ENCODE data around the gene PRR3. TPM values are rescaled to one million over a fixed set of nuclear protein-coding genes. Genes with fewer than 3 reads are reported as not detected.
"Not testable (repeated sequence)": the region's sequence is repeated elsewhere in the genome, so short reads cannot be mapped to it uniquely, and the experiment has no call there.

PRR3 gene
- total and polyA plus RNA-seq, 2 of the 13 experiments (the other 11 are each of a cell fraction or from before 2014, with no cell fraction given), result 14.6 to 21.2 TPM

DNA sequence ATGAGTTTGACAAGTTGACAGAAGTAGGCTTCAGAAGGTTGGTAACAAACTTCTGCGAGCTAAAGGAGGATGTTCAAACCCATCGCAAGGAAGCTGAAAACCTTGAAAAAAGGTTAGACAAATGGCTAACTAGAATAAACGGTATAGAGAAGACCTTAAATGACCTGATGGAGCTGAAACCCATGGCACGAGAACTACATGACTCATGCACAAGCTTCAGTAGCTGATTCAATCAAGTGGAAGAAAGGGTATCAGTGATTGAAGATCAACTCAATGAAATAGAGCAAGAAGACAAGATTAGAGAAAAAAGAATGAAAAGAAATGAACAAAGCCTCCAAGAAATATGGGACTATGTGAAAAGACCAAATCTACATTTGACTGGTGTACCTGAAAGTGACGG, 35.1 kb upstream of the PRR3 start:
- H3K4me3 ChIP-seq (replicated peaks in 1 of 3; ENCODE audit: insufficient read depth in 1 of 3, low read depth in 2 of 3, low read length in 3 of 3); intact Hi-C loops (cut with micrococcal nuclease; ENCODE audit: unreplicated experiment); H3K27me3 ChIP-seq (ENCODE audit: control insufficient read depth in 1 of 2, insufficient read depth in 2 of 2, low read length in 2 of 2); BruUV-seq (replicated peaks); H3K9me3 ChIP-seq (ENCODE audit: low read length); ATAC-seq; CTCF ChIA-PET (ENCODE audit: low intra/inter-chr PET ratio, low total read pairs); H3K36me3 ChIP-seq (replicated peaks in 1 of 2; ENCODE audit: control insufficient read depth in 1 of 2, insufficient read depth in 2 of 2, low read length in 2 of 2); H2AFZ ChIP-seq (ENCODE audit: low read length); DNase-seq (ENCODE audit: low spot score); H3K4me2 ChIP-seq (ENCODE audit: low read depth, low read length); H3K79me2 ChIP-seq (ENCODE audit: insufficient read depth, low read length); FAIRE-seq; H3K9ac ChIP-seq (ENCODE audit: insufficient read depth, low read depth, low read length); H3K27ac ChIP-seq (ENCODE audit: extremely low read length, insufficient read depth, low read length); H4K20me1 ChIP-seq (ENCODE audit: insufficient read depth, low read length); in situ Hi-C loops (cut with HindIII; ENCODE audit: extremely low pct_ligation_motif_present, low pct_unique_long_range_greater_than_20kb): not testable (repeated sequence)
- TF ChIP-seq, protein P1, sequence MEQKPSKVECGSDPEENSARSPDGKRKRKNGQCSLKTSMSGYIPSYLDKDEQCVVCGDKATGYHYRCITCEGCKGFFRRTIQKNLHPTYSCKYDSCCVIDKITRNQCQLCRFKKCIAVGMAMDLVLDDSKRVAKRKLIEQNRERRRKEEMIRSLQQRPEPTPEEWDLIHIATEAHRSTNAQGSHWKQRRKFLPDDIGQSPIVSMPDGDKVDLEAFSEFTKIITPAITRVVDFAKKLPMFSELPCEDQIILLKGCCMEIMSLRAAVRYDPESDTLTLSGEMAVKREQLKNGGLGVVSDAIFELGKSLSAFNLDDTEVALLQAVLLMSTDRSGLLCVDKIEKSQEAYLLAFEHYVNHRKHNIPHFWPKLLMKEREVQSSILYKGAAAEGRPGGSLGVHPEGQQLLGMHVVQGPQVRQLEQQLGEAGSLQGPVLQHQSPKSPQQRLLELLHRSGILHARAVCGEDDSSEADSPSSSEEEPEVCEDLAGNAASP (CRISPR knock-in tag; IDR thresholded peaks at IDR 0.05; ENCODE audit: borderline replicate concordance), result peak; percentile 74; the same call in 1 of the 2 replicates
- POLR2A ChIA-PET, result interaction anchor here (0.9 to 1.6 kb wide), 4 partner anchors 10 to 93 kb away, joined by 3 to 5 read pairs (median 4); no protein-coding TSS in a partner anchor
- peaks cover 27% of the 10 kb centered on the region for H3K4me1 ChIP-seq (ENCODE audit: insufficient read depth, low read length)
- WGBS (ENCODE audit: low lambda C conversion rate), result 67% methylated on average over 5 of the region's 5 CpGs

GRCh38 chr6:30526444-30526843, 30.7 kb upstream of the PRR3 start:
- DNase-seq (ENCODE audit: low spot score); H2AFZ ChIP-seq (ENCODE audit: low read length); CTCF ChIA-PET (ENCODE audit: low intra/inter-chr PET ratio, low total read pairs); H3K4me2 ChIP-seq (ENCODE audit: low read depth, low read length); BruUV-seq (replicated peaks); POLR2A ChIA-PET; H3K9ac ChIP-seq (ENCODE audit: insufficient read depth, low read depth, low read length); H3K36me3 ChIP-seq (replicated peaks in 1 of 2; ENCODE audit: control insufficient read depth in 1 of 2, insufficient read depth in 2 of 2, low read length in 2 of 2); H4K20me1 ChIP-seq (ENCODE audit: insufficient read depth, low read length); H3K9me3 ChIP-seq (ENCODE audit: low read length); H3K27ac ChIP-seq (ENCODE audit: extremely low read length, insufficient read depth, low read length); in situ Hi-C loops (cut with HindIII; ENCODE audit: extremely low pct_ligation_motif_present, low pct_unique_long_range_greater_than_20kb); H3K4me3 ChIP-seq (replicated peaks in 1 of 3; ENCODE audit: insufficient read depth in 1 of 3, low read depth in 2 of 3, low read length in 3 of 3); ATAC-seq; H3K79me2 ChIP-seq (ENCODE audit: insufficient read depth, low read length); FAIRE-seq; intact Hi-C loops (cut with micrococcal nuclease; ENCODE audit: unreplicated experiment); H3K27me3 ChIP-seq (ENCODE audit: control insufficient read depth in 1 of 2, insufficient read depth in 2 of 2, low read length in 2 of 2): not testable (repeated sequence)
- peak; percentile 53; the same call in 1 of the 2 replicates for TF ChIP-seq ZMYM3 (CRISPR knock-in tag; IDR thresholded peaks at IDR 0.05)
- H3K4me1 ChIP-seq (ENCODE audit: insufficient read depth, low read length), result peaks cover 48% of the 10 kb centered on the region
- WGBS (ENCODE audit: low lambda C conversion rate), result 95% methylated on average over 3 of the region's 3 CpGs
